Vagina (tissue), 2 donors: ENCODE measurements around the gene IL17RA. TPM values are rescaled to one million over a fixed set of nuclear protein-coding genes. Genes with fewer than 3 reads are reported as not detected.
A peak's percentile ranks its signal among the peaks of the same experiment; 100 is the strongest.
"Not testable (repeated sequence)": the region's sequence is repeated elsewhere in the genome, so short reads cannot be mapped to it uniquely, and the experiment has no call there.

Source experiments
- DNase-seq, 2 donors: peaks; one replicate each; pipeline ENCODE4 v3.0.0-alpha.2; 2017; ENCODE audit errors: extremely low spot score in 2 of 2
- H3K27ac ChIP-seq: fragments of 200-600 bp; sonication (generic); one replicate; pipeline ENCODE4 v1.5.1; 2019
- H3K27me3 ChIP-seq: fragments of 200-600 bp; sonication (generic); one replicate; pipeline ENCODE4 v1.5.1; 2019
- H3K36me3 ChIP-seq, 2 donors: fragments of 200-600 bp; sonication (generic); one replicate each; pipeline ENCODE4 v1.5.1; 2017 to 2019
- H3K4me1 ChIP-seq: fragments of 200-600 bp; sonication (generic); one replicate; pipeline ENCODE4 v1.5.1; 2019
- H3K4me3 ChIP-seq, 2 donors: fragments of 200-600 bp; sonication (generic); 1 replicate in 1 of 2; 2 replicates in 1 of 2; pipeline ENCODE4 v1.5.1; 2016 to 2019
- H3K9me3 ChIP-seq: fragments of 200-600 bp; sonication (generic); one replicate; pipeline ENCODE4 v1.5.1; 2019
- POLR2A ChIP-seq, 2 donors: fragments of 450-650 bp; IDR thresholded peaks; one replicate each; pipeline ENCODE4 v1.6.1; 2017; ENCODE audit warnings: antibody characterized with exemption in 2 of 2, mild to moderate bottlenecking in 2 of 2, moderate library complexity in 2 of 2
- POLR2AphosphoS5 ChIP-seq, 2 donors: sonication (generic); formaldehyde crosslinking; IDR thresholded peaks; one replicate each; pipeline ENCODE4 v1.9.0; 2017; ENCODE audit warnings: antibody characterized with exemption in 2 of 2, mild to moderate bottlenecking in 2 of 2, low read depth in 1 of 2; ENCODE audit not compliant: insufficient read depth in 1 of 2
- intact Hi-C: fragments of 100-400 bp; cut with DNase I; formaldehyde crosslinking; loops from one replicate; pipeline ENCODE4 v1.15.1; 2023
- total RNA-seq: library from RNA; depleted of rRNA; stranded (reverse); fragments of >200 nt; gene quantifications from one replicate; pipeline ENCODE4 v1.2.3, GENCODE V29; 2016
- TF ChIP-seq, protein P1 (sequence below), 3 experiments: fragments of 450-650 bp in 2 of 3; fragments of 200-600 bp in 1 of 3; sonication (generic) in 1 of 3; IDR thresholded peaks; one replicate each; pipeline ENCODE4 v1.5.1; 2017 to 2019; ENCODE audit warnings: antibody characterized with exemption in 3 of 3, mild to moderate bottlenecking in 2 of 3, moderate library complexity in 2 of 3

Gene IL17RA, protein sequence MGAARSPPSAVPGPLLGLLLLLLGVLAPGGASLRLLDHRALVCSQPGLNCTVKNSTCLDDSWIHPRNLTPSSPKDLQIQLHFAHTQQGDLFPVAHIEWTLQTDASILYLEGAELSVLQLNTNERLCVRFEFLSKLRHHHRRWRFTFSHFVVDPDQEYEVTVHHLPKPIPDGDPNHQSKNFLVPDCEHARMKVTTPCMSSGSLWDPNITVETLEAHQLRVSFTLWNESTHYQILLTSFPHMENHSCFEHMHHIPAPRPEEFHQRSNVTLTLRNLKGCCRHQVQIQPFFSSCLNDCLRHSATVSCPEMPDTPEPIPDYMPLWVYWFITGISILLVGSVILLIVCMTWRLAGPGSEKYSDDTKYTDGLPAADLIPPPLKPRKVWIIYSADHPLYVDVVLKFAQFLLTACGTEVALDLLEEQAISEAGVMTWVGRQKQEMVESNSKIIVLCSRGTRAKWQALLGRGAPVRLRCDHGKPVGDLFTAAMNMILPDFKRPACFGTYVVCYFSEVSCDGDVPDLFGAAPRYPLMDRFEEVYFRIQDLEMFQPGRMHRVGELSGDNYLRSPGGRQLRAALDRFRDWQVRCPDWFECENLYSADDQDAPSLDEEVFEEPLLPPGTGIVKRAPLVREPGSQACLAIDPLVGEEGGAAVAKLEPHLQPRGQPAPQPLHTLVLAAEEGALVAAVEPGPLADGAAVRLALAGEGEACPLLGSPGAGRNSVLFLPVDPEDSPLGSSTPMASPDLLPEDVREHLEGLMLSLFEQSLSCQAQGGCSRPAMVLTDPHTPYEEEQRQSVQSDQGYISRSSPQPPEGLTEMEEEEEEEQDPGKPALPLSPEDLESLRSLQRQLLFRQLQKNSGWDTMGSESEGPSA
- total RNA-seq: 13.3 TPM

DNA sequence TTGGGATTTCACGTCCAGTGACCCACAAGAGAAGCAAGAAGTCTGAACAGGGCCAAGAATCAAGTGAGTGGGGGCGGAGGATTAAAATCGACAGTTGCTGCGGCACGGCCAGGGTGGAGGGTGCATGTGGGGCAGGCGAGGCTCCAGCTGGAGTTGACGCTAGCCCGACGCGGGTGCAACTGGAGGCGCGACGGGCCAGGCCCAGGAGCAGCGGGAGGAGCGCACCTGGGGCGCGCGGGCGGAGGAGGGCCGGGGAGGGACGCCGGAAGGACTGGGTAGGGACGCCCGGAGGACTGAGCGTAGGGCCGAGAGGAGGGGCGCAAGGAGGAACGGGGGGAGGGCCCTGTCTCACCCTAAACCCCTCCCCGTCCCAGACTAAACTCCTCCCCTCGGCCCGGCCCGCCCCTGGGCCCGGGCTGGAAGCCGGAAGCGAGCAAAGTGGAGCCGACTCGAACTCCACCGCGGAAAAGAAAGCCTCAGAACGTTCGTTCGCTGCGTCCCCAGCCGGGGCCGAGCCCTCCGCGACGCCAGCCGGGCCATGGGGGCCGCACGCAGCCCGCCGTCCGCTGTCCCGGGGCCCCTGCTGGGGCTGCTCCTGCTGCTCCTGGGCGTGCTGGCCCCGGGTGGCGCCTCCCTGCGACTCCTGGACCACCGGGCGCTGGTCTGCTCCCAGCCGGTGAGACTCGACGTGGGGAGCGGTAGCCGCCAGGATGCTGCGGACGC is at the start of gene IL17RA:
Gene IL17RA, plus strand, starts transcription at position 447 of the 723 bp plus-strand sequence. Its CDS starts 92 bp downstream, at position 539.
- Histone ChIP-seq H3K4me3 (peak within 1 kb of the TSS; percentile 85 to 91), H3K27ac (peak within 1 kb of the TSS; percentile 65), H3K36me3 (no peaks in the 10 kb centered on the region), H3K4me1 (peaks cover 27% of the 10 kb centered on the region), H3K27me3 (no peaks in the 10 kb centered on the region), H3K9me3 (no peaks in the 10 kb centered on the region)
- DNase-seq: peak in 1 of 2 donors; percentile 91
- intact Hi-C loops: loop anchor here (5.0 kb wide), 1 partner anchor 83 kb away; no protein-coding TSS in a partner anchor
- TF ChIP-seq, protein P1, sequence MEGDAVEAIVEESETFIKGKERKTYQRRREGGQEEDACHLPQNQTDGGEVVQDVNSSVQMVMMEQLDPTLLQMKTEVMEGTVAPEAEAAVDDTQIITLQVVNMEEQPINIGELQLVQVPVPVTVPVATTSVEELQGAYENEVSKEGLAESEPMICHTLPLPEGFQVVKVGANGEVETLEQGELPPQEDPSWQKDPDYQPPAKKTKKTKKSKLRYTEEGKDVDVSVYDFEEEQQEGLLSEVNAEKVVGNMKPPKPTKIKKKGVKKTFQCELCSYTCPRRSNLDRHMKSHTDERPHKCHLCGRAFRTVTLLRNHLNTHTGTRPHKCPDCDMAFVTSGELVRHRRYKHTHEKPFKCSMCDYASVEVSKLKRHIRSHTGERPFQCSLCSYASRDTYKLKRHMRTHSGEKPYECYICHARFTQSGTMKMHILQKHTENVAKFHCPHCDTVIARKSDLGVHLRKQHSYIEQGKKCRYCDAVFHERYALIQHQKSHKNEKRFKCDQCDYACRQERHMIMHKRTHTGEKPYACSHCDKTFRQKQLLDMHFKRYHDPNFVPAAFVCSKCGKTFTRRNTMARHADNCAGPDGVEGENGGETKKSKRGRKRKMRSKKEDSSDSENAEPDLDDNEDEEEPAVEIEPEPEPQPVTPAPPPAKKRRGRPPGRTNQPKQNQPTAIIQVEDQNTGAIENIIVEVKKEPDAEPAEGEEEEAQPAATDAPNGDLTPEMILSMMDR (IDR thresholded peaks at IDR 0.05): peak in 1 of 3 experiments; percentile 8
- peak; percentile 68 to 73 for TF ChIP-seq POLR2AphosphoS5 (IDR thresholded peaks at IDR 0.05; ENCODE audit: insufficient read depth in 1 of 2, low read depth in 1 of 2)
- TF ChIP-seq POLR2A (IDR thresholded peaks at IDR 0.05): peak in 1 of 2 donors; percentile 77

DNA sequence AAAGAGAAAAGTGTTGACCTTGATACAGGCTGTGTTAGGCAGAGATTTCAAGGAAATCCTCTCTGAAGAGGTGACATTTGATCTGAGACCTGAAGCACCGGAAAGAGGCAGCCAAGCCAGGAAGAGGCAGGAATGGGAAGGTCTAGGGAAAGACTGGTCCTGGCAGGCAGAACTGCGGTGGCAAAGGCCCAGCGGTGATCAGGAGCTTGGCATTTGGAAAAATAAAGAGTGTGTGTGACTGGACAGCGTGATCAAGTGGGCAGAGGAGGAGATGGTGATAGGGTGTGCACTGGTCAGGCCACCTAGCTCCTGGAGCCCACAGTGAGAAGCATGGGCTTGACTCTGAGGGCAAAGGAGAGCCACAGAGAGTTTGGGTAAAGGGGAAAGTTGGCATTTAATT is 49.6 kb upstream of the IL17RA start:
- H3K36me3 ChIP-seq: no peaks in the 10 kb centered on the region
- H3K27ac ChIP-seq: no peak overlapping the region

DNA sequence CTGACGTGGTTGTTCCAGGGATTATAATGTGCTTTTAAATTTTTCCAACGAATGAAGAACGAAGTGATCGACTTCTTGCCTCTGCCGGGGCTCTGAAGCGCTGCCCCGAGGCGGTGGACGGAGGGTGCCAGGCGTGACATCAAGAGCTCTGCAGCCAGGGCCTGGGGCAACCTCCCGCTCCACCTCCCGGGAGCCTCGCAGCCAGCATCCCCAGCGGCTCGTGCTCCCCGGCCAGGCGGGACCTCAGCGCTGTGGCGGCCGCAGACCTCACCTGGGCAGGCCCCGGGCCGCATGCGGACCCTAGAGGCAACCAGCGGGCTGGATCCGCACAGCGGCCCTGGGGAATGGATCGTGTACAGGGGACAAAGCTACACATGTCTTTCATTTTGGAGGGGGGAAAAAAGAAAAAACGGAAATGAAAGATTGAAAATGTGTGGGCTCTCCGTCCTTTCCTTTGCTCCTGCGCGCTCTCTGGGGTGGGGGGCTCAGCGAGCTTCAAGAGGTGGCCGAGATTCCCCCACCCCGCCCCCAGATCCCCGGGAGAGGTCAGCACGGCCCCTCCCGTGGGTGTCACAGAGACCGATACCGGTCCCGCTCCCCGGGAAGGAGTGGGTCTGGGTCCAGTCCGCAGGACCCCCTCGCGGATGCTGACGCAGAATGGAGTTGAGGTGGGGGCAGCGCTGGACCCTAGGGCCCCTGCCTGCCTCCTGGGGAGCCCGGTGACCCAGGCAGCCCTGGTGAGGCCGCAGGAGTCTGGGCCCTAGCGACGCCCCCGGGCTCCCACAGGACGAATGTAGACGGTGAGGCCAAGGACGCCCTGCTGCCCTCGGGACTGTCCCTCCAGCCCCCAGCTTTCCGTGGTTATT is 48.6 kb upstream of the IL17RA start:
- H3K27me3 ChIP-seq, H3K4me1 ChIP-seq, H3K9me3 ChIP-seq, H3K27ac ChIP-seq, DNase-seq, intact Hi-C loops, H3K36me3 ChIP-seq: not testable (repeated sequence)
- peak overlapping the region; percentile 40 to 41 for H3K4me3 ChIP-seq

More for the DNA sequence above, 49.6 kb upstream of the IL17RA start:
- no peaks in the 10 kb centered on the region for H3K9me3 ChIP-seq
- TF ChIP-seq POLR2A (IDR thresholded peaks at IDR 0.05) (no peak), POLR2AphosphoS5 (IDR thresholded peaks at IDR 0.05; ENCODE audit: insufficient read depth in 1 of 2, low read depth in 1 of 2) (no peak)
- TF ChIP-seq, protein P1 (IDR thresholded peaks at IDR 0.05): no peak
- DNase-seq: no peak
- H3K4me3 ChIP-seq: no peak overlapping the region
- intact Hi-C loops: no loop called here
- no peaks in the 10 kb centered on the region for H3K4me1 ChIP-seq
- no peaks in the 10 kb centered on the region for H3K27me3 ChIP-seq

DNA sequence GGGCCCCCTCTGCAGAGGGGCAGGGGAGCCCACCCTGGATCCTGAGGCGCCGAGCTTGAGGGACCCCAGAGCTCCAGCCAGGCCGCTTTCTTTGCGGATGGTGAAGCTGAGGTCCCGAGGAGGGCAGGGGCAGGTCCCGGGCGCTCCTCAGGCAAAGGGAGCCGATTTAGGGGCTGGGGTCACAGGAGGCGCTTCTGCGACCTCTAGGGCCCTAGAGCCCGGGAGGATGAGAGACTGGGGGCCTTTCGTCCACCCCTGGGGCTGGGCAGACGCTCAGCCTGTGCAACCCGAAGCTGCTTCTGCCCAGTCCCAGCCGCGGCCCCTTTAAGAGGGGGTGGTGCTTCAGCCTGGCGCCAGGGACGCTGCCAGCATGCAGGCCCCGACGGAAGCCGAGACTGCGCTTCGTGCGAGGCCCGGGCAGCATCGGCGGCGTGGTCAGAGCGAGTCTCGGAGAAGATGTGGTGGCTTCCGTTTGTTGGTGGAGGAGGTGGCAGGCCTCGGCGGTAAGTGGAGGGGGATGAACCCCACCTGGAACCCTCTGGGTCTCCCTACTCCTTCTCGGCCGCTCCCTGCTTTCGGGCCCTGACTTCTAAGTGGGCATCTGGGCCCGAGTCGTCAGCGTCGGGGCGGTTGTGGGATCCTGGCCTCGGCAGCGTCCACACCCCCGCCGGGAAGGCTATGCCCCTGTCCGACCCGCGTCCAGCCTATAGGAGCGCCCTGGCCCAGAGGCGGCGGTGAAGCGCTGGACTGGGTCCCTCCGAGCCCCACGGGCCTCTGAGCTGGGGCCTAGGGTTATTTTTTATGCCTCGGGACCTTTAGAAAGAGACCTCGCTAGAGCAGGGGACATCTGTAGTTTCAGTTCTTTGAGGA is 47.7 kb upstream of the IL17RA start:
- H3K27ac ChIP-seq, H3K27me3 ChIP-seq, H3K36me3 ChIP-seq, intact Hi-C loops, H3K4me1 ChIP-seq, H3K9me3 ChIP-seq, DNase-seq: not testable (repeated sequence)
- H3K4me3 ChIP-seq: peak overlapping the region; percentile 40 to 41

DNA sequence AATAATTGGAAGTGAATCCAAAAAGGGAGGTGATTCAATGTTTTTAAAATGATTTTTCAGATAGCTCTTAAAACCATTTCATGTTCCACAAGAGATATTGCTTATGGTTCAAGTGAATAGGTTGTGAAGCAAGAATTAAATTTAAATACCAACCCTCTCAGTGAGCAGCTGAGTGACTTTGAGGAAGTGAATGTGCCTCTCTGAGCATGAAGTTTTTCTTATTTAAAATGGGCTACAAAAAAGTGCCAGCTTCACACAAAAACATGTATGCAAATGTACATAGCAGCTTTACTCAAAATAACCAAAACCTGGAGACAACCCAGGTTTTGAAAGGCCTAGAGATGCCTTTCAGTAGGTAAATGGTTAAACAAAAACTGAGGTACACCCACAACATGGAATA is 41.3 kb upstream of the IL17RA start:
- TF ChIP-seq POLR2AphosphoS5 (IDR thresholded peaks at IDR 0.05; ENCODE audit: insufficient read depth in 1 of 2, low read depth in 1 of 2) (no peak), POLR2A (IDR thresholded peaks at IDR 0.05) (no peak)
- TF ChIP-seq, protein P1 (IDR thresholded peaks at IDR 0.05): no peak
- Histone ChIP-seq H3K9me3 (no peaks in the 10 kb centered on the region), H3K4me3 (no peak overlapping the region), H3K27ac (no peak overlapping the region), H3K36me3 (no peaks in the 10 kb centered on the region), H3K4me1 (no peaks in the 10 kb centered on the region), H3K27me3 (no peaks in the 10 kb centered on the region)
- intact Hi-C loops: no loop called here
- no peak for DNase-seq
